Transverse colon (tissue), 4 donors: ENCODE results near the gene RING1. TPM values are rescaled to one million over a fixed set of nuclear protein-coding genes. Genes with fewer than 3 reads are reported as not detected.

Experiments
- DNase-seq: peaks from one replicate; pipeline ENCODE4 v3.0.0-alpha.2; 2019
- H3K27ac ChIP-seq, 4 donors: fragments of 200-600 bp; sonication (generic); 2 replicates each; pipeline ENCODE4 v1.5.1; 2016 to 2018; ENCODE audit warnings: inconsistent platforms in 4 of 4
- H3K27me3 ChIP-seq: fragments of 200-600 bp; sonication (generic); 2 replicates; pipeline ENCODE4 v1.5.1; 2017; ENCODE audit warnings: inconsistent platforms
- H3K36me3 ChIP-seq, 4 donors: fragments of 200-600 bp; sonication (generic); 2 replicates each; pipeline ENCODE4 v1.5.1; 2017 to 2019; ENCODE audit warnings: inconsistent platforms in 4 of 4
- H3K4me1 ChIP-seq, 4 donors: fragments of 200-600 bp; sonication (generic); 2 replicates each; pipeline ENCODE4 v1.5.1; 2017 to 2020; ENCODE audit warnings: inconsistent platforms in 4 of 4
- H3K4me3 ChIP-seq, 4 donors: fragments of 200-600 bp; sonication (generic); 1 replicate in 1 of 4; 2 replicates in 3 of 4; pipeline versions ENCODE4 v1.5.1 to v1.6.1; 2017 to 2019; ENCODE audit warnings: inconsistent platforms in 4 of 4
- H3K9me3 ChIP-seq, 2 donors: fragments of 200-600 bp; sonication (generic); 2 replicates each; pipeline ENCODE4 v1.5.1; 2017 to 2019; ENCODE audit warnings: inconsistent platforms in 2 of 2
- CTCF ChIP-seq, 5 experiments: fragments of 200-600 bp in 3 of 5; fragments of 450-650 bp in 2 of 5; sonication (generic) in 3 of 5; IDR thresholded peaks; 1 replicate in 2 of 5; 2 replicates in 3 of 5; pipeline ENCODE4 v1.5.1; 2016 to 2017; ENCODE audit warnings: antibody characterized with exemption in 5 of 5, inconsistent platforms in 3 of 5, mild to moderate bottlenecking in 2 of 5, moderate library complexity in 1 of 5
- EP300 ChIP-seq: sonication (generic); formaldehyde crosslinking; IDR thresholded peaks from one replicate; pipeline ENCODE4 v1.6.1; 2017; ENCODE audit warnings: antibody characterized with exemption, low read depth
- POLR2A ChIP-seq: fragments of 450-650 bp; IDR thresholded peaks from one replicate; pipeline ENCODE4 v1.6.1; 2016; ENCODE audit warnings: antibody characterized with exemption, mild to moderate bottlenecking, moderate library complexity
- POLR2AphosphoS5 ChIP-seq, 3 donors: sonication (generic); formaldehyde crosslinking; IDR thresholded peaks; one replicate each; pipeline ENCODE4 v1.6.1; 2016; ENCODE audit warnings: antibody characterized with exemption in 3 of 3
- WGBS, 2 donors: methylation state at CpG; one replicate each; pipeline ENCODE4 v1.1.5; 2018; ENCODE audit warnings: low coverage in 1 of 2; 5-methylcytosine and 5-hydroxymethylcytosine counted together
- in situ Hi-C, 4 donors: fragments of 200-750 bp; cut with MboI; loops; one replicate each; pipeline versions ENCODE4 v1.15.0 to v1.15.1; 2017; ENCODE audit warnings: low sequenced_read_pairs in 3 of 4, low pct_ligation_motif_present in 1 of 4, low pct_unique_long_range_greater_than_20kb in 1 of 4
- intact Hi-C: fragments of 100-400 bp; cut with DNase I; formaldehyde crosslinking; loops from one replicate; pipeline ENCODE4 v1.15.1; 2023; ENCODE audit warnings: low total_unique reads
- total RNA-seq, 4 donors: library from RNA; depleted of rRNA; stranded (reverse); fragments of >200 nt; gene quantifications; one replicate each; pipeline ENCODE4 v1.1.0, GENCODE V29; 2016

RING1 gene
- total RNA-seq, 4 donors from 2014 or later, result 10.8 to 29.9 (median 19.9) TPM

- no peak for TF ChIP-seq EP300
- TF ChIP-seq POLR2A, result no peak
- no peak for TF ChIP-seq CTCF (IDR thresholded peaks at IDR 0.05)
- no peak for TF ChIP-seq POLR2AphosphoS5 (IDR thresholded peaks at IDR 0.05)
- H3K27me3 ChIP-seq, result no peaks in the 10 kb centered on the region
- 83% methylated on average over 6 of the region's 6 CpGs; no CpG with 5 or more reads in 1 of the 2 donors for WGBS, 2 donors
Measured at GRCh38 chr6:33166363-33166762, 41.9 kb upstream of the RING1 start.

GRCh38 chr6:33166811-33167210 lies 41.5 kb upstream of the RING1 start:
- no peak overlapping the region for H3K27ac ChIP-seq
- no peaks in the 10 kb centered on the region for H3K36me3 ChIP-seq
- no peaks in the 10 kb centered on the region for H3K9me3 ChIP-seq
- 80% methylated on average over 7 of the region's 7 CpGs; no CpG with 5 or more reads in 1 of the 2 donors for WGBS, 2 donors
- no peak overlapping the region for H3K4me3 ChIP-seq
- intact Hi-C loops, result loop anchor here (10.0 kb wide), 1 partner anchor 78 kb away; no protein-coding TSS in a partner anchor
- TF ChIP-seq POLR2A (no peak), POLR2AphosphoS5 (IDR thresholded peaks at IDR 0.05) (no peak), EP300 (no peak), CTCF (IDR thresholded peaks at IDR 0.05) (no peak)
- H3K27me3 ChIP-seq, result no peaks in the 10 kb centered on the region
- DNase-seq, result no peak
- peaks cover 0 to 4% (median 2%) of the 10 kb centered on the region in 4 donors for H3K4me1 ChIP-seq
- in situ Hi-C loops, result loop anchor here in 2 of 4 donors (10.0 kb wide), 1 partner anchor 78 kb away; no protein-coding TSS in a partner anchor

More at GRCh38 chr6:33166363-33166762, 41.9 kb upstream of the RING1 start:
- Histone ChIP-seq H3K36me3 (no peaks in the 10 kb centered on the region), H3K4me3 (no peak overlapping the region), H3K4me1 (peaks cover 0 to 8% (median 6%) of the 10 kb centered on the region in 4 donors), H3K27ac (no peak overlapping the region), H3K9me3 (no peaks in the 10 kb centered on the region)
- no peak for DNase-seq
- intact Hi-C loops, result loop anchor here (10.0 kb wide), 1 partner anchor 78 kb away; no protein-coding TSS in a partner anchor
- in situ Hi-C loops, result loop anchor here in 2 of 4 donors (10.0 kb wide), 1 partner anchor 78 kb away; no protein-coding TSS in a partner anchor

- in situ Hi-C loops, result loop anchor here in 2 of 4 donors (10.0 kb wide), 1 partner anchor 77 kb away; no protein-coding TSS in a partner anchor
- H3K9me3 ChIP-seq, result no peaks in the 10 kb centered on the region
- no peak overlapping the region for H3K4me3 ChIP-seq
- no peak for TF ChIP-seq POLR2A
- H3K36me3 ChIP-seq, result no peaks in the 10 kb centered on the region
- 82 to 100% methylated on average over 1 to 19 of the region's 19 CpGs for WGBS, 2 donors
- peaks cover 1% of the 10 kb centered on the region for H3K27me3 ChIP-seq
- DNase-seq, result no peak
- intact Hi-C loops, result loop anchor here (10.0 kb wide), 1 partner anchor 77 kb away; no protein-coding TSS in a partner anchor
- H3K4me1 ChIP-seq, result no peaks in the 10 kb centered on the region
- H3K27ac ChIP-seq, result no peak overlapping the region
Measured at GRCh38 chr6:33167374-33168283, 40.7 kb upstream of the RING1 start.

- intact Hi-C loops, result loop anchor here (10.0 kb wide), 1 partner anchor 77 kb away; no protein-coding TSS in a partner anchor
- in situ Hi-C loops, result loop anchor here in 2 of 4 donors (10.0 kb wide), 1 partner anchor 77 kb away; no protein-coding TSS in a partner anchor
- WGBS, 2 donors, result 71 to 100% methylated on average over 1 to 6 of the region's 6 CpGs
Measured at GRCh38 chr6:33168284-33168601, 40.1 kb upstream of the RING1 start.

More at GRCh38 chr6:33168284-33168601, 40.1 kb upstream of the RING1 start:
- TF ChIP-seq EP300 (no peak), POLR2A (no peak), CTCF (IDR thresholded peaks at IDR 0.05) (no peak)
- no peaks in the 10 kb centered on the region for H3K4me1 ChIP-seq
- DNase-seq, result no peak
- no peaks in the 10 kb centered on the region for H3K36me3 ChIP-seq
- peaks cover 4% of the 10 kb centered on the region for H3K27me3 ChIP-seq
- no peak overlapping the region for H3K27ac ChIP-seq
- no peak overlapping the region for H3K4me3 ChIP-seq
- no peaks in the 10 kb centered on the region for H3K9me3 ChIP-seq
